GM13977 (cell line): Measurements from ENCODE around the gene HTT.

ENCODE experiments used
- DNase-seq: peaks from one replicate; pipeline ENCODE4 v3.0.0; 2012; ENCODE audit warnings: low spot score
- CTCF ChIP-seq: IDR thresholded peaks from 2 replicates; pipeline ENCODE4 v1.5.1; 2012; ENCODE audit warnings: mild to moderate bottlenecking, control low read depth; ENCODE audit not compliant: insufficient read depth; ENCODE audit errors: extremely low read depth, missing control alignments
- in situ Hi-C: fragments of 300-500 bp; cut with MboI; formaldehyde crosslinking; loops from one replicate; pipeline ENCODE4 v1.12.0; 2022; ENCODE audit warnings: low sequenced_read_pairs, low pct_unique_long_range_greater_than_20kb, mixed read lengths, inconsistent platforms; ENCODE audit not compliant: unreplicated experiment

The HTT gene

GRCh38 chr4:3285558-3286334 lies 211.3 kb downstream of the HTT start:
- in situ Hi-C loops = no loop called here
- DNase-seq = no peak

GRCh38 chr4:3286335-3287175 lies 212.1 kb downstream of the HTT start:
- no peak for TF ChIP-seq CTCF
- peak; percentile 88 for DNase-seq
- in situ Hi-C loops = no loop called here

More at GRCh38 chr4:3285558-3286334, 211.3 kb downstream of the HTT start:
- no peak for TF ChIP-seq CTCF

- TF ChIP-seq CTCF = no peak
- DNase-seq = no peak
- in situ Hi-C loops = no loop called here
These were observed 212.9 kb downstream of the HTT start for GRCh38 chr4:3287271-3287971.

- no peak for DNase-seq
- no peak for TF ChIP-seq CTCF
- in situ Hi-C loops = no loop called here
These were observed 213.6 kb downstream of the HTT start for GRCh38 chr4:3287972-3288570.

- in situ Hi-C loops = no loop called here
- no peak for DNase-seq
- TF ChIP-seq CTCF = no peak
These were observed 214.2 kb downstream of the HTT start for GRCh38 chr4:3288571-3289094.

- DNase-seq = no peak
- in situ Hi-C loops = no loop called here
- no peak for TF ChIP-seq CTCF
These were observed 216.0 kb downstream of the HTT start for GRCh38 chr4:3290476-3290875.
